GM18526 (cell line): ENCODE measurements around the gene MC5R.

Source experiments
- POLR2A ChIP-seq: IDR thresholded peaks from 3 replicates; pipeline ENCODE4 v1.6.1; 2011; ENCODE audit not compliant: insufficient read length; ENCODE audit errors: extremely low read depth

Gene MC5R

GRCh38 chr18:13831864-13832508 lies 8.0 kb downstream of the MC5R start:
- TF ChIP-seq POLR2A: no peak

GRCh38 chr18:13834496-13835015 lies 10.6 kb downstream of the MC5R start:
- TF ChIP-seq POLR2A: no peak

DNA sequence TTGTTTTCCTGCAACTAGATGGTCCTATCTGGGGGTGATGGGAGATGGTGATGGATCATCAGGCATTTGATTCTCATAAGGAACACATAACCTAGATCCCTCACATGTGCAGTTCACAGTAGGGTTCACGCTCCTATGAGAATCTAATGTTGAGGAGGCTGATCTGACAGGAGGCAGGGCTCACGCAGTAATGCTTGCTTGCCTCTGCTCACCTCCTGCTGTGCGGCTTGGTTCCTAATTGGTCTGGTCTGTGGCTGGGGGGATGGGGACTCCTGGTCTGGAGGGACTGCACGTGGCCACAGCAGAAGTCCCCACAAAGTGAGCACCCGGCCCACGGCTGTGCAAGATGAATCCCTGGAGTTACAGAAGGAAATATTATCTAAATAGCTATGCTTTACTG lies 11.3 kb downstream of the MC5R start:
- TF ChIP-seq POLR2A: no peak

DNA sequence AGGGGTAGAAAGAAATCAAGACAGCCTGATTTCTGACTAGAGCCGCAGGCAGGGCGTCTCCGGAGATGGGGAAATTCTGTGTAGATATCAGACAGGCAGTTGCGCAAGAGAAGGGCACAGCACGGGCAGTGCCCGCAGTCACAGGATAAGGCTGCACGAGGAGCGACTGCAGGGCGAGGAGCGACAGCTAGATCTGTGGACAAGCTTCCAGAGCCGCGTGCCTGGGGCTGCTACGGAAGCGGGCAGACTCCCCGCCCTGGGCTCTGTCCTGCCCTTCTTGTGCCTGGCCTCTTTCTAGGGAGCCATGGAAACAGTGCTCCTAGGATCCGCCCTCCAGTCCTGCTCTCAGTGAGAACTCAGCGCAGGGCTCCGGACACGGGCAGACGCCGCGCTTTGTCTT lies 12.6 kb downstream of the MC5R start:
- TF ChIP-seq POLR2A: no peak

GRCh38 chr18:13849791-13850190 lies 25.8 kb downstream of the MC5R start:
- no peak for TF ChIP-seq POLR2A

- TF ChIP-seq POLR2A: no peak
These were observed 44.7 kb downstream of the MC5R start for GRCh38 chr18:13868501-13869271.

- no peak for TF ChIP-seq POLR2A
These were observed 47.8 kb downstream of the MC5R start for GRCh38 chr18:13871701-13872100.

DNA sequence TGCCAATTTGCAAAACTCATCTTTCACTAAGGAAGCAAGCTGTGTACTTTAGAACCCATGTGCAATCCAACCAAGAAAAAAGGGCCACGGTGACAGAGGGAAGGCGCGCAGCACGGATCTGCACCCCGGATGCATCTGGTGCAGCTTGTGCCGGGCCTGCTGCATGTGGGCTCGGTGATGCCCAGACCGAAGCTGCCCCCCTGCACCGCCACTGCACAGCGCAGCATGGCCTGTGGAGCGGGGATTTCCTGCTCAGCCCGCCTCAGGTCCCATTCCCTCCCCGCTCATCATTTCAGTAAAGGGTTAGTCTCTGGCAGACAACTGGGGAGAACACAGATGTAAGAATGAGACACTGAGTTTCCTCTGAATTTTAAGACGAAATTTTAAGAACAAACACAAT lies 48.4 kb downstream of the MC5R start:
- TF ChIP-seq POLR2A: no peak

GRCh38 chr18:13872932-13873331 lies 49.0 kb downstream of the MC5R start:
- TF ChIP-seq POLR2A: no peak

DNA sequence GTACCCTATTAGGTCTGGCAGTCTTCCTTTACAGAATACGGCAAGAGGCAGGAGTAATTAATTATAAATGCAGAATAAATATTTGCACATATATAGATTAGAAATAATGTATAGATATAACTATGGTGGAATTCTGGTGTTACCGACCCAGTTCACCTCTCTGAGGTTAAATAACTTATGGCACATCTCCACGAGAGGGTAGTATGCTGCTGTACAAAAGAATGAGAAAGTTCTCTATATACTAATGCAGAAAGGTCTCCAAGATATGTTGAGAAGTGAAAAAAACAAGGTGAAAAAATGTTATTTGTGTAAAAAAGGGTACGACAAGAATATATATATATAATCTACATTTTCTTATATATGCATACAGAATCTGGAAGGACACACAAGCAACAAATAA lies 50.6 kb downstream of the MC5R start:
- no peak for TF ChIP-seq POLR2A
